Measurements from ENCODE around the gene H3-3A. TPM values are rescaled to one million over a fixed set of nuclear protein-coding genes. Genes with fewer than 3 reads are reported as not detected.

The H3-3A gene
- total RNA-seq = 617 and 722 TPM in 2 replicates
- 528 and 543 TPM in 2 replicates for polyA plus RNA-seq

DNA sequence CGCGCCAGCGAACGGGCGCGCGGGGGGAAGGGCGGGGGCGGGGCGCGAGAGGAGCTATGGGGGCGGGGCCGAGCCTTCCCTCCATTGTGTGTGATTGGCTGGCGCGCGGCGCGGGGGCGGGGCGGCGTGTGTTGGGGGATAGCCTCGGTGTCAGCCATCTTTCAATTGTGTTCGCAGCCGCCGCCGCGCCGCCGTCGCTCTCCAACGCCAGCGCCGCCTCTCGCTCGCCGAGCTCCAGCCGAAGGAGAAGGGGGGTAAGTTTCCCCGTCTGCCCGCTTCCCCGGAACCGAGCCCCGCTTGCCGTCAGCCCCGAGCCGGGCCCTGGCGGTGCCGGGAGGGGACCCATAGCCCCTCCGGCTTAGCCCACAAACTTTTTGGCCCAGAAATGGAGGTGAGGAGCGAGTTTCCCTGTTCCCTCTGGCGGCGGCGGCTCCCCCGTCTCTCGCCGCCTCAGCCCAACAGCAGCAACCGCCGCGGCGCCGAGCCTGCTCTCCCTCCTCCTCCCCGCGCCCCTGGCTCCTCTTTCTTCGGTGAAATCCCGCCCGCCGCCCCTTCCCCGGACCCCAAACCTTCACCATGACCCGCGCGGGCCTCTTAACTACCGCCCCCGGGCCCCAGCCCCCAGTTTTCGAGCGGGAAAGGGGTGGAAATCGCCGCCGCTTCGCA lies at the start of gene H3-3A:
H3-3A (plus strand) TSS at position 159 of the 666 bp plus-strand sequence. CDS start 1,636 bp downstream, outside the sequence.
- H4K20me1 ChIP-seq (ENCODE audit: insufficient read depth, poor library complexity, severe bottlenecking) = peaks cover 42% of the 10 kb centered on the region
- no peaks in the 10 kb centered on the region for H3K9me2 ChIP-seq (replicated peaks; ENCODE audit: insufficient read depth)
- no peaks in the 10 kb centered on the region for H3K27me3 ChIP-seq
- peak within 1 kb of the TSS; percentile 89 for H3K4me2 ChIP-seq
- peaks cover 63% of the 10 kb centered on the region for H3K79me2 ChIP-seq
- H3K4me1 ChIP-seq (ENCODE audit: insufficient read depth) = peaks cover 8% of the 10 kb centered on the region
- 1% methylated on average over 27 of the region's 78 CpGs for WGBS (ENCODE audit: low lambda C conversion rate, missing lambda C conversion rate)
- peaks cover 3% of the 10 kb centered on the region for H3K36me3 ChIP-seq (replicated peaks; ENCODE audit: insufficient read depth, low read depth)
- peak within 1 kb of the TSS; percentile 87 for H2AFZ ChIP-seq
- H3K27ac ChIP-seq = peak within 1 kb of the TSS; percentile 100
- peak; percentile 99 for DNase-seq (ENCODE audit: low spot score)
- TF ChIP-seq, protein P1, sequence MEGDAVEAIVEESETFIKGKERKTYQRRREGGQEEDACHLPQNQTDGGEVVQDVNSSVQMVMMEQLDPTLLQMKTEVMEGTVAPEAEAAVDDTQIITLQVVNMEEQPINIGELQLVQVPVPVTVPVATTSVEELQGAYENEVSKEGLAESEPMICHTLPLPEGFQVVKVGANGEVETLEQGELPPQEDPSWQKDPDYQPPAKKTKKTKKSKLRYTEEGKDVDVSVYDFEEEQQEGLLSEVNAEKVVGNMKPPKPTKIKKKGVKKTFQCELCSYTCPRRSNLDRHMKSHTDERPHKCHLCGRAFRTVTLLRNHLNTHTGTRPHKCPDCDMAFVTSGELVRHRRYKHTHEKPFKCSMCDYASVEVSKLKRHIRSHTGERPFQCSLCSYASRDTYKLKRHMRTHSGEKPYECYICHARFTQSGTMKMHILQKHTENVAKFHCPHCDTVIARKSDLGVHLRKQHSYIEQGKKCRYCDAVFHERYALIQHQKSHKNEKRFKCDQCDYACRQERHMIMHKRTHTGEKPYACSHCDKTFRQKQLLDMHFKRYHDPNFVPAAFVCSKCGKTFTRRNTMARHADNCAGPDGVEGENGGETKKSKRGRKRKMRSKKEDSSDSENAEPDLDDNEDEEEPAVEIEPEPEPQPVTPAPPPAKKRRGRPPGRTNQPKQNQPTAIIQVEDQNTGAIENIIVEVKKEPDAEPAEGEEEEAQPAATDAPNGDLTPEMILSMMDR (IDR thresholded peaks at IDR 0.05; ENCODE audit: poor library complexity) = peak; percentile 17
- no peak for TF ChIP-seq EZH2 (IDR thresholded peaks at IDR 0.05; ENCODE audit: borderline replicate concordance)
- no peaks in the 10 kb centered on the region for H3K9me3 ChIP-seq (ENCODE audit: low read depth)
- H3K4me3 ChIP-seq = peak within 1 kb of the TSS; percentile 84

DNA sequence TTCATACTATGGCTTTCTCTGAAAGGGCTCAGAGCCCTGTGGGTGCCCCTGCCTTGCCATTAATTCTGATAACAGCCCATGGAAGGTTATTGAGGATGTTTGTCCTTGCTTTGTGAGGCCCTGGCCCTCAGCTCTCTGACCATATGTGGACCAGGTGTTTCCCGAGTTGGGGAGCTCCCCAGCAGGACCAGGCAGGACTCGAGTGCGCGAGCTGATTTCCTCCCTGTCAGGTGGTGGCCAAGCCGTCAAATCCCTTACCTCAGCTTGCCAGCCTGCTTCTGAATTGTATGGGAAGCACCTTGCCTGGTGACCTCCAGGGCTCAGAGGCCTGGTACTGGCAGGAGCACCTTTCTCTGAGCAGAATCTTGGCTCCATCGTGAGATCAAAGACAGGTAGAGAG lies 45.4 kb upstream of the H3-3A start:
- no peak for DNase-seq (ENCODE audit: low spot score)
- H3K4me3 ChIP-seq = no peak overlapping the region
- no peak overlapping the region for H3K4me2 ChIP-seq
- H3K27ac ChIP-seq = no peak overlapping the region
- no peaks in the 10 kb centered on the region for H3K36me3 ChIP-seq (replicated peaks; ENCODE audit: insufficient read depth, low read depth)
- no peak overlapping the region for H2AFZ ChIP-seq
- 79% methylated on average over 6 of the region's 6 CpGs for WGBS (ENCODE audit: low lambda C conversion rate, missing lambda C conversion rate)
- no peaks in the 10 kb centered on the region for H4K20me1 ChIP-seq (ENCODE audit: insufficient read depth, poor library complexity, severe bottlenecking)
- no peaks in the 10 kb centered on the region for H3K9me3 ChIP-seq (ENCODE audit: low read depth)
- H3K9me2 ChIP-seq (replicated peaks; ENCODE audit: insufficient read depth) = no peaks in the 10 kb centered on the region
- H3K27me3 ChIP-seq = no peaks in the 10 kb centered on the region
- H3K4me1 ChIP-seq (ENCODE audit: insufficient read depth) = no peaks in the 10 kb centered on the region
- TF ChIP-seq EZH2 (IDR thresholded peaks at IDR 0.05; ENCODE audit: borderline replicate concordance) (no peak), EZH2phosphoT487 (IDR thresholded peaks at IDR 0.05; ENCODE audit: low read depth, severe bottlenecking, unreplicated experiment) (no peak)
- TF ChIP-seq, protein P1 (IDR thresholded peaks at IDR 0.05; ENCODE audit: poor library complexity) = no peak
- no peaks in the 10 kb centered on the region for H3K79me2 ChIP-seq

DNA sequence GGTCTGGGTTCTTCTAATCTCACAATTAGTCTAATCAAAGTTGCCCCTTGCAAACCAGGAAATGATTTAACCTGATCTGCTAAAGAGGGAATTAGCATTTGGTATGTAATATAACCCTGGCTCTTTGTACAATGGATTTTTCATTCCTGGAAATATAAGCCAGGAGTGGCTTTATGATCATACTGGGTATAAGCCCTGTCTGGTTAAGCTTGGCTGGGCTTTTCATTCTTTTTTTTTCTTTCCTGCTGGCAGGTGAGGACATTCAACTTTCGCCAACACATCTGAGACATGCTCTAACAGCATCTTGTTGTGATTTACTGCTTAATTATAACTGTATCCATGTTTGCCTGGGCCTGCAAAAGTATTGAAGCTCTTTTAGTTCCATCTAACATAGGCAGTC lies 42.9 kb upstream of the H3-3A start:
- no peak overlapping the region for H3K4me3 ChIP-seq
- H3K27me3 ChIP-seq = no peaks in the 10 kb centered on the region
- 100% methylated on average over 1 of the region's 1 CpG for WGBS (ENCODE audit: low lambda C conversion rate, missing lambda C conversion rate)
- no peaks in the 10 kb centered on the region for H3K9me3 ChIP-seq (ENCODE audit: low read depth)
- H3K79me2 ChIP-seq = no peaks in the 10 kb centered on the region
- no peak overlapping the region for H2AFZ ChIP-seq
- H3K36me3 ChIP-seq (replicated peaks; ENCODE audit: insufficient read depth, low read depth) = no peaks in the 10 kb centered on the region
- no peaks in the 10 kb centered on the region for H3K4me1 ChIP-seq (ENCODE audit: insufficient read depth)
- H3K27ac ChIP-seq = no peak overlapping the region
- TF ChIP-seq, protein P1 (IDR thresholded peaks at IDR 0.05; ENCODE audit: poor library complexity) = no peak
- no peak for TF ChIP-seq EZH2 (IDR thresholded peaks at IDR 0.05; ENCODE audit: borderline replicate concordance)
- no peak for TF ChIP-seq EZH2phosphoT487 (IDR thresholded peaks at IDR 0.05; ENCODE audit: low read depth, severe bottlenecking, unreplicated experiment)
- no peaks in the 10 kb centered on the region for H3K9me2 ChIP-seq (replicated peaks; ENCODE audit: insufficient read depth)
- no peaks in the 10 kb centered on the region for H4K20me1 ChIP-seq (ENCODE audit: insufficient read depth, poor library complexity, severe bottlenecking)
- no peak overlapping the region for H3K4me2 ChIP-seq
- DNase-seq (ENCODE audit: low spot score) = no peak
